LNCaP clone FGC (cell line): ENCODE measurements around the gene TPRG1.

Experiments
- DNase-seq: peaks from one replicate; pipeline ENCODE4 v3.0.0-alpha.2; 2011; ENCODE audit warnings: low read depth
- H3K4me3 ChIP-seq: 2 replicates; pipeline ENCODE4 v1.5.1; 2011; ENCODE audit warnings: mild to moderate bottlenecking, low read depth, low read length, control low read depth
- CTCF ChIP-seq: IDR thresholded peaks from 2 replicates; pipeline ENCODE4 v1.5.1; 2012; ENCODE audit warnings: mild to moderate bottlenecking; ENCODE audit not compliant: control insufficient read depth, insufficient read depth; ENCODE audit errors: extremely low read depth

The TPRG1 gene

DNA sequence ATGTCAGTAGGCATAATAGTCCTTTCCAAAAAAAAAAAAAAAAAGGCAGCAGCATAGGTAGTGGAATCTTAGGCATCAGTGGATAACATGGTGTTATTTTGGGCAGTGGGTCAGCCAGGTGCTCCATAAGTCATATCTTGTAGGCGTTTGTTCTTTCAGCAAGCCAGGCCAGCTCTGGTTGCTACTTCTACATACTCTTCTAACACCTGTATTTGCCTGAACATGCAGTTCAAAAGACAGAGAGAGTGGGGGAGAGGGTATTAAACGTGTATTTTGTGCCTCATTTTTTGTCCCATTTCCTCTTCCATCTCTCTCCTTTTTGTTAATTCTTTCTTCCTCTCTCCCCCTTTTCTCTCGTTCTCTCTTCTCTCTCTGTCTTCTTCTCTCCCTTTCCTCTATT, 110.4 kb downstream of the TPRG1 start:
- H3K4me3 ChIP-seq, result no peak overlapping the region
- no peak for TF ChIP-seq CTCF
- DNase-seq, result no peak

- no peak for TF ChIP-seq CTCF
These were observed 111.0 kb downstream of the TPRG1 start for GRCh38 chr3:189282741-189283140.

GRCh38 chr3:189286188-189286587, 114.4 kb downstream of the TPRG1 start:
- DNase-seq, result no peak
- no peak for TF ChIP-seq CTCF

More at GRCh38 chr3:189282741-189283140, 111.0 kb downstream of the TPRG1 start:
- H3K4me3 ChIP-seq, result no peak overlapping the region
- DNase-seq, result no peak

DNA sequence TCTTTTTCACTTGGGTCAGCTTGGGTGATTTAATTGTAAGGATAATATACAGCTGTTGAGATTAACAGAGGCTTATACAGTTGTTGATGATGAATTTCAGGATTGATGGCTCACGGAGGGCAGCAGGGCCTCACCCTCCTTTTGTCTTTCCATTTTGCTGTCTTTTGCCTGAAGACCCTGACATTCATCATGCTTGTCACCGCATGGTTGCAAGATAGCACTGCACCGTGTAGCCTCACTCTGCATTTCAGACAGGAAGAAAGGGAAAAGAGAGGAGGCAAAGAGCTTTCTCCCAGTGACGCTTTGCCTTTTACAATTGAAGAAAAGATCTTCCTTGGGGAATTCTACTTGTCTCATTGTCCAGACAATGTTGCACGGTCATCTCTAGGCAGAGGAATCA, 115.1 kb downstream of the TPRG1 start:
- DNase-seq, result no peak
- H3K4me3 ChIP-seq, result no peak overlapping the region
- no peak for TF ChIP-seq CTCF

More at GRCh38 chr3:189286188-189286587, 114.4 kb downstream of the TPRG1 start:
- no peak overlapping the region for H3K4me3 ChIP-seq

GRCh38 chr3:189288348-189289235, 116.8 kb downstream of the TPRG1 start:
- TF ChIP-seq CTCF, result no peak
- no peak for DNase-seq
- H3K4me3 ChIP-seq, result no peak overlapping the region

- TF ChIP-seq CTCF, result no peak
- no peak for DNase-seq
- H3K4me3 ChIP-seq, result no peak overlapping the region
These were observed 117.5 kb downstream of the TPRG1 start for GRCh38 chr3:189289251-189289650.
